ENCODE measurements around the gene FMO5. TPM values are rescaled to one million over a fixed set of nuclear protein-coding genes. Genes with fewer than 3 reads are reported as not detected.
A peak's percentile ranks its signal among the peaks of the same experiment; 100 is the strongest.

The FMO5 gene, protein sequence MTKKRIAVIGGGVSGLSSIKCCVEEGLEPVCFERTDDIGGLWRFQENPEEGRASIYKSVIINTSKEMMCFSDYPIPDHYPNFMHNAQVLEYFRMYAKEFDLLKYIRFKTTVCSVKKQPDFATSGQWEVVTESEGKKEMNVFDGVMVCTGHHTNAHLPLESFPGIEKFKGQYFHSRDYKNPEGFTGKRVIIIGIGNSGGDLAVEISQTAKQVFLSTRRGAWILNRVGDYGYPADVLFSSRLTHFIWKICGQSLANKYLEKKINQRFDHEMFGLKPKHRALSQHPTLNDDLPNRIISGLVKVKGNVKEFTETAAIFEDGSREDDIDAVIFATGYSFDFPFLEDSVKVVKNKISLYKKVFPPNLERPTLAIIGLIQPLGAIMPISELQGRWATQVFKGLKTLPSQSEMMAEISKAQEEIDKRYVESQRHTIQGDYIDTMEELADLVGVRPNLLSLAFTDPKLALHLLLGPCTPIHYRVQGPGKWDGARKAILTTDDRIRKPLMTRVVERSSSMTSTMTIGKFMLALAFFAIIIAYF
- 100 to 1,000 TPM in 1 of 4 donors, 10 to 100 TPM in 3; 57.6 to 145 (median 62.6) TPM for total RNA-seq

GRCh38 chr1:147225193-147225730 is at the start of gene FMO5:
FMO5 (minus strand) TSS chr1:147225339; CDS start chr1:147225029, 310 bp downstream.
- intact Hi-C loops (cut with DNase I; ENCODE audit: low total_unique reads), result no loop called here
- 0 to 1% methylated on average over 12 to 17 of the region's 17 CpGs for WGBS, 2 donors (ENCODE audit: low coverage in 1 of 2)
- H3K36me3 ChIP-seq, result no peaks in the 10 kb centered on the region
- in situ Hi-C loops (cut with MboI; ENCODE audit: low pct_ligation_motif_present in 1 of 4, low pct_unique_long_range_greater_than_20kb in 1 of 4, low sequenced_read_pairs in 3 of 4), result loop anchor here in 1 of 4 donors (10.0 kb wide), 1 partner anchor 50 kb away; the partner anchor contains the start of gene PRKAB2
- H3K4me3 ChIP-seq, result peak within 1 kb of the TSS; percentile 49 to 70 (median 64)
- H3K27me3 ChIP-seq, result no peaks in the 10 kb centered on the region
- peaks cover 0 to 20% (median 3%) of the 10 kb centered on the region in 4 donors for H3K4me1 ChIP-seq
- H3K9me3 ChIP-seq, result no peaks in the 10 kb centered on the region
- DNase-seq, result peak; percentile 77
- TF ChIP-seq CTCF (IDR thresholded peaks at IDR 0.05) (peak; percentile 20 to 72 (median 41)), POLR2A (IDR thresholded peaks at IDR 0.05) (peak; percentile 47), EP300 (IDR thresholded peaks at IDR 0.05; ENCODE audit: low read depth) (no peak), POLR2AphosphoS5 (IDR thresholded peaks at IDR 0.05) (peak; percentile 13 to 67 (median 60))
- peak within 1 kb of the TSS; percentile 83 to 90 (median 88) for H3K27ac ChIP-seq

DNA sequence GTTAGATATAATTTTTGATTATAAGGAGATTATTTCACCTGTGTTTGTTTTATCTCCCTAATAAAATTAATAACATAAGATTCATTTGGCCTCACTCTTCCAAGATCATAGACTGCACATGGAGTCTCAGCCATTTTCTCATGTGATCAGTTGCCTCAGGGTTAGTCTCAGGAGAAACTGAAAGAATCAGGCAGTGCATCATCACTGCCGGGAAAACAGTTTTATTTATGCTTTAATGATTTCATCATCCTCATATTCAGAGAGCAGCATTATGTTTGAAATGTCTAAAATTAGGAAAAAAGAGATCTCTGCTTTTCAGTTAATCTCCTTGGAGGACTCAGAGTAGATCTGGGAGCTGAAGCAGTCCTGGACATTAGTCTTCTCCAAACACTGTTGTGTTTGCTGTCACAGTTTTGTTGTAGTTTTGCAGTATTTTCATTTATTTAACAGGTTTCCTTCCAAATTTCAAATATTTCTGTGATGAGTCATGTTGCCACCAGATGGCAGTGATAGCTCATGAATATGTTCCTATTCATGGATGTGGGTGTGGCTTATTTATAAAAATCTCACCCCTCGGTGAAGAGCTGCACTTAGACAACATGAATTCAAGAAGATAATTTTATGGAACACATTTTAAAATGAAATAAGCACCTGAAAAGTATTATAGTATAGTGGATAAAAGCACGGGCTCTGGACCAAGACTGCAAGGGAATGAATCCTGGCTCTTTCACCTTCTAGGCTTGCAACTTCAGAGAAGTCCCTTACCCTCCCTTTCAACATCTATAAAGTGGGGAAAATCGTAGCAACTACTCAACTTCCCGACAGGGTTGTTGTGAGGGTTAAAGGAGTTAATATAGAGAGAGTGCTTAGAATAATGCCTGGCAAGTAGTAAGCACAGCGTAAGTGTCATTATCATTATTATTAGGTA is 48.5 kb upstream of the FMO5 start:
- Histone ChIP-seq H3K27ac (peak overlapping the region; percentile 2 to 38 (median 17)), H3K36me3 (peaks cover 0 to 33% (median 12%) of the 10 kb centered on the region in 4 donors), H3K27me3 (no peaks in the 10 kb centered on the region), H3K4me1 (peaks cover 0 to 6% (median 3%) of the 10 kb centered on the region in 4 donors), H3K9me3 (no peaks in the 10 kb centered on the region), H3K4me3 (no peak overlapping the region)
- TF ChIP-seq CTCF (IDR thresholded peaks at IDR 0.05) (peak; percentile 29 to 63 (median 56)), EP300 (IDR thresholded peaks at IDR 0.05; ENCODE audit: low read depth) (no peak), POLR2A (IDR thresholded peaks at IDR 0.05) (no peak)
- DNase-seq, result no peak
- intact Hi-C loops (cut with DNase I; ENCODE audit: low total_unique reads), result no loop called here
- in situ Hi-C loops (cut with MboI; ENCODE audit: low pct_ligation_motif_present in 1 of 4, low pct_unique_long_range_greater_than_20kb in 1 of 4, low sequenced_read_pairs in 3 of 4), result loop anchor here in 2 of 4 donors (10.0 to 25.0 kb wide), 2 partner anchors 111 to 364 kb away; no protein-coding TSS in a partner anchor
- 44 to 57% methylated on average over 6 of the region's 6 CpGs for WGBS, 2 donors (ENCODE audit: low coverage in 1 of 2)

GRCh38 chr1:147272042-147272441 is 46.9 kb upstream of the FMO5 start:
- no peak overlapping the region for H3K4me3 ChIP-seq
- in situ Hi-C loops (cut with MboI; ENCODE audit: low pct_ligation_motif_present in 1 of 4, low pct_unique_long_range_greater_than_20kb in 1 of 4, low sequenced_read_pairs in 3 of 4), result loop anchor here in 2 of 4 donors (10.0 to 25.0 kb wide), 2 partner anchors 113 to 365 kb away; no protein-coding TSS in a partner anchor
- peaks cover 0 to 6% (median 3%) of the 10 kb centered on the region in 4 donors for H3K4me1 ChIP-seq
- DNase-seq, result no peak
- H3K9me3 ChIP-seq, result no peaks in the 10 kb centered on the region
- no peak for TF ChIP-seq CTCF (IDR thresholded peaks at IDR 0.05)
- peaks cover 0 to 44% (median 18%) of the 10 kb centered on the region in 4 donors for H3K36me3 ChIP-seq
- H3K27me3 ChIP-seq, result no peaks in the 10 kb centered on the region
- H3K27ac ChIP-seq, result no peak overlapping the region
- intact Hi-C loops (cut with DNase I; ENCODE audit: low total_unique reads), result no loop called here
- WGBS, 2 donors (ENCODE audit: low coverage in 1 of 2), result 32 to 63% methylated on average over 3 of the region's 3 CpGs
